ENCODE data around the gene LRRC8D. TPM values are rescaled to one million over a fixed set of nuclear protein-coding genes. Genes with fewer than 3 reads are reported as not detected.

Gene LRRC8D
- total and polyA plus RNA-seq, 4 donors, result 7.1 to 17.4 (median 14.4) TPM

DNA sequence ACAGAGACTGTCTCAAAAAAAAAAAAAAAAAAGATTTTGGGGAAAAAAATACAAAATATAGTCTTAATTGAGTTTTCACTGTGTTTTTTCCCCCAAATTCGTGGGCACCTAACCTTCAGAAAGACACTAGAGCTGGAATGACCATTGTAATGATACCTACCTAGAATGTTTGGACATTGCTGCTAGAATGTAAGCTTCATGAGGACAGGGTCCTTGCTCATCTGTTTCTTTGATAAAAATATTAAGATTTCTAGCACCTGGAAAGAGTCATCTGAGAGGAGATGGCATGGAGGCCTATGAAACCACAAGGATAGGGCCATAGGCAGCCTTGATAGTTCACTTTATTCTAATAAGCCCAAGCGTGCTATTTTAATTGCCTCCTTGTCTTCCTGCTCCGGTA lies 6.5 kb downstream of the LRRC8D start:
- peaks cover 5 to 35% (median 31%) of the 10 kb centered on the region in 4 donors for H3K4me1 ChIP-seq (ENCODE audit: control insufficient read depth in 4 of 4, insufficient read depth in 4 of 4, low read length in 3 of 4)
- H3K4me3 ChIP-seq (ENCODE audit: low read depth in 1 of 3, low read length in 3 of 3), result no peak overlapping the region
- H3K27me3 ChIP-seq (ENCODE audit: control insufficient read depth in 4 of 4, insufficient read depth in 4 of 4, low read length in 3 of 4), result no peaks in the 10 kb centered on the region
- WGBS, result 97% methylated on average over 3 of the region's 3 CpGs
- peaks cover 0 to 9% (median 0%) of the 10 kb centered on the region in 4 donors for H3K36me3 ChIP-seq (ENCODE audit: control insufficient read depth in 4 of 4, insufficient read depth in 3 of 4, low read depth in 1 of 4, low read length in 3 of 4)
- no peak overlapping the region for H3K27ac ChIP-seq (ENCODE audit: low read depth in 1 of 2, low read length in 2 of 2)
- H3K9me3 ChIP-seq (ENCODE audit: control insufficient read depth in 4 of 4, low read length in 3 of 4), result no peaks in the 10 kb centered on the region
- H3K9ac ChIP-seq (ENCODE audit: low read depth in 1 of 2, low read length in 2 of 2), result no peak overlapping the region
- TF ChIP-seq JUND (IDR thresholded peaks at IDR 0.05) (no peak), GABPA (IDR thresholded peaks at IDR 0.05 in 1 of 2, conservative IDR thresholded peaks at IDR 0.05 in 1 of 2) (no peak), NR2F2 (IDR thresholded peaks at IDR 0.05) (no peak), FOXA1 (IDR thresholded peaks at IDR 0.05) (no peak), HNF4A (conservative IDR thresholded peaks at IDR 0.05) (no peak), YY1 (IDR thresholded peaks at IDR 0.05) (no peak), RXRA (IDR thresholded peaks at IDR 0.05) (no peak), TAF1 (conservative IDR thresholded peaks at IDR 0.05) (no peak), ATF3 (IDR thresholded peaks at IDR 0.05) (no peak), RAD21 (IDR thresholded peaks at IDR 0.05) (no peak), FOXA2 (IDR thresholded peaks at IDR 0.05) (no peak)
- TF ChIP-seq, protein P1, sequence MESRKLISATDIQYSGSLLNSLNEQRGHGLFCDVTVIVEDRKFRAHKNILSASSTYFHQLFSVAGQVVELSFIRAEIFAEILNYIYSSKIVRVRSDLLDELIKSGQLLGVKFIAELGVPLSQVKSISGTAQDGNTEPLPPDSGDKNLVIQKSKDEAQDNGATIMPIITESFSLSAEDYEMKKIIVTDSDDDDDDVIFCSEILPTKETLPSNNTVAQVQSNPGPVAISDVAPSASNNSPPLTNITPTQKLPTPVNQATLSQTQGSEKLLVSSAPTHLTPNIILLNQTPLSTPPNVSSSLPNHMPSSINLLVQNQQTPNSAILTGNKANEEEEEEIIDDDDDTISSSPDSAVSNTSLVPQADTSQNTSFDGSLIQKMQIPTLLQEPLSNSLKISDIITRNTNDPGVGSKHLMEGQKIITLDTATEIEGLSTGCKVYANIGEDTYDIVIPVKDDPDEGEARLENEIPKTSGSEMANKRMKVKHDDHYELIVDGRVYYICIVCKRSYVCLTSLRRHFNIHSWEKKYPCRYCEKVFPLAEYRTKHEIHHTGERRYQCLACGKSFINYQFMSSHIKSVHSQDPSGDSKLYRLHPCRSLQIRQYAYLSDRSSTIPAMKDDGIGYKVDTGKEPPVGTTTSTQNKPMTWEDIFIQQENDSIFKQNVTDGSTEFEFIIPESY (IDR thresholded peaks at IDR 0.05), result no peak
- TF ChIP-seq, protein P2, sequence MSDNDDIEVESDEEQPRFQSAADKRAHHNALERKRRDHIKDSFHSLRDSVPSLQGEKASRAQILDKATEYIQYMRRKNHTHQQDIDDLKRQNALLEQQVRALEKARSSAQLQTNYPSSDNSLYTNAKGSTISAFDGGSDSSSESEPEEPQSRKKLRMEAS (IDR thresholded peaks at IDR 0.05), result no peak
- DNase-seq (ENCODE audit: low spot score), result no peak

DNA sequence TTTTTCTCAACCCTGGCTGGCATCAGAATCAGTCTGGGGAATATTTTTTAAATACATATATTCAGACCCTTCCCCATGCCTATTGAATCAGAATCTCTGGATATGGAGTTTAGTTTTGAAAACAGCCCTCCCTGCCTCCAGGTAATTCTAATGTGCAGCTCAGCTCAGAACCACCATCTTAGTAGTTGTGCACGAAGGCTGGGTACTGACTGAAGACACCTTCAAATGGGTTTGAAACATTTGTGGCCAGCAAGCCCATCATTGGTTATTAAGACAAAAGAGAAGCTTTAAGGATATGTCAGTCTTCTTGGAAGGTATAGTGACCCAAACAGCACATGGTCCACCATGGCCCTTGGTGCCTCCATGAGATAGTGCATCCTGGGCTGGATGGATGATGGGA lies 7.1 kb downstream of the LRRC8D start:
- Histone ChIP-seq H3K36me3 (ENCODE audit: control insufficient read depth in 4 of 4, insufficient read depth in 3 of 4, low read depth in 1 of 4, low read length in 3 of 4) (peaks cover 0 to 9% (median 0%) of the 10 kb centered on the region in 4 donors), H3K9ac (ENCODE audit: low read depth in 1 of 2, low read length in 2 of 2) (no peak overlapping the region), H3K9me3 (ENCODE audit: control insufficient read depth in 4 of 4, low read length in 3 of 4) (no peaks in the 10 kb centered on the region), H3K4me3 (ENCODE audit: low read depth in 1 of 3, low read length in 3 of 3) (no peak overlapping the region), H3K4me1 (ENCODE audit: control insufficient read depth in 4 of 4, insufficient read depth in 4 of 4, low read length in 3 of 4) (peaks cover 5 to 33% (median 27%) of the 10 kb centered on the region in 4 donors), H3K27me3 (ENCODE audit: control insufficient read depth in 4 of 4, insufficient read depth in 4 of 4, low read length in 3 of 4) (no peaks in the 10 kb centered on the region), H3K27ac (ENCODE audit: low read depth in 1 of 2, low read length in 2 of 2) (no peak overlapping the region)
- no peak for DNase-seq (ENCODE audit: low spot score)
- TF ChIP-seq YY1 (IDR thresholded peaks at IDR 0.05) (no peak), RXRA (IDR thresholded peaks at IDR 0.05) (no peak), GABPA (IDR thresholded peaks at IDR 0.05 in 1 of 2, conservative IDR thresholded peaks at IDR 0.05 in 1 of 2) (no peak)
- TF ChIP-seq, protein P3, sequence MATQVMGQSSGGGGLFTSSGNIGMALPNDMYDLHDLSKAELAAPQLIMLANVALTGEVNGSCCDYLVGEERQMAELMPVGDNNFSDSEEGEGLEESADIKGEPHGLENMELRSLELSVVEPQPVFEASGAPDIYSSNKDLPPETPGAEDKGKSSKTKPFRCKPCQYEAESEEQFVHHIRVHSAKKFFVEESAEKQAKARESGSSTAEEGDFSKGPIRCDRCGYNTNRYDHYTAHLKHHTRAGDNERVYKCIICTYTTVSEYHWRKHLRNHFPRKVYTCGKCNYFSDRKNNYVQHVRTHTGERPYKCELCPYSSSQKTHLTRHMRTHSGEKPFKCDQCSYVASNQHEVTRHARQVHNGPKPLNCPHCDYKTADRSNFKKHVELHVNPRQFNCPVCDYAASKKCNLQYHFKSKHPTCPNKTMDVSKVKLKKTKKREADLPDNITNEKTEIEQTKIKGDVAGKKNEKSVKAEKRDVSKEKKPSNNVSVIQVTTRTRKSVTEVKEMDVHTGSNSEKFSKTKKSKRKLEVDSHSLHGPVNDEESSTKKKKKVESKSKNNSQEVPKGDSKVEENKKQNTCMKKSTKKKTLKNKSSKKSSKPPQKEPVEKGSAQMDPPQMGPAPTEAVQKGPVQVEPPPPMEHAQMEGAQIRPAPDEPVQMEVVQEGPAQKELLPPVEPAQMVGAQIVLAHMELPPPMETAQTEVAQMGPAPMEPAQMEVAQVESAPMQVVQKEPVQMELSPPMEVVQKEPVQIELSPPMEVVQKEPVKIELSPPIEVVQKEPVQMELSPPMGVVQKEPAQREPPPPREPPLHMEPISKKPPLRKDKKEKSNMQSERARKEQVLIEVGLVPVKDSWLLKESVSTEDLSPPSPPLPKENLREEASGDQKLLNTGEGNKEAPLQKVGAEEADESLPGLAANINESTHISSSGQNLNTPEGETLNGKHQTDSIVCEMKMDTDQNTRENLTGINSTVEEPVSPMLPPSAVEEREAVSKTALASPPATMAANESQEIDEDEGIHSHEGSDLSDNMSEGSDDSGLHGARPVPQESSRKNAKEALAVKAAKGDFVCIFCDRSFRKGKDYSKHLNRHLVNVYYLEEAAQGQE (IDR thresholded peaks at IDR 0.05), result no peak
- WGBS, result 98% methylated on average over 1 of the region's 1 CpG

All from liver (tissue), 9 donors.